GM23248 (cell line): ENCODE measurements around the gene CSNK2B. TPM values are rescaled to one million over a fixed set of nuclear protein-coding genes. Genes with fewer than 3 reads are reported as not detected.

Experiments used
- DNase-seq: peaks from one replicate; pipeline ENCODE4 v3.0.0-alpha.2; 2015
- H2AFZ ChIP-seq: fragments of 200-600 bp; sonication (generic); 2 replicates; pipeline ENCODE4 v1.6.1; 2016; ENCODE audit warnings: antibody characterized with exemption
- H3F3A ChIP-seq: fragments of 200-600 bp; sonication (generic); 2 replicates; pipeline ENCODE4 v1.6.1; 2016; ENCODE audit warnings: mild to moderate bottlenecking, antibody characterized with exemption, mixed run types; ENCODE audit not compliant: insufficient read depth
- H3K27ac ChIP-seq: fragments of 200-600 bp; sonication (generic); 2 replicates; pipeline ENCODE4 v1.5.1; 2016; ENCODE audit warnings: mild to moderate bottlenecking
- H3K27me3 ChIP-seq: fragments of 200-600 bp; sonication (generic); replicated peaks from 2 replicates; pipeline ENCODE4 v1.6.1; 2016; ENCODE audit warnings: mild to moderate bottlenecking; ENCODE audit not compliant: insufficient read depth
- H3K36me3 ChIP-seq: fragments of 200-600 bp; sonication (generic); 2 replicates; pipeline ENCODE4 v1.6.1; 2016; ENCODE audit warnings: low read depth, mild to moderate bottlenecking
- H3K4me1 ChIP-seq: fragments of 200-600 bp; sonication (generic); 2 replicates; pipeline ENCODE4 v1.6.1; 2016; ENCODE audit warnings: mild to moderate bottlenecking; ENCODE audit not compliant: insufficient read depth
- H3K4me2 ChIP-seq: fragments of 200-600 bp; sonication (generic); one replicate; pipeline ENCODE4 v1.6.1; 2016; ENCODE audit warnings: mild to moderate bottlenecking; ENCODE audit not compliant: unreplicated experiment
- H3K4me3 ChIP-seq: fragments of 200-600 bp; sonication (generic); 2 replicates; pipeline ENCODE4 v1.5.1; 2016; ENCODE audit warnings: mild to moderate bottlenecking
- H3K79me2 ChIP-seq: fragments of 200-600 bp; sonication (generic); 2 replicates; pipeline ENCODE4 v1.6.1; 2016; ENCODE audit warnings: mild to moderate bottlenecking; ENCODE audit not compliant: insufficient read depth
- H3K9ac ChIP-seq: fragments of 200-600 bp; sonication (generic); 2 replicates; pipeline ENCODE4 v1.6.1; 2016; ENCODE audit warnings: mild to moderate bottlenecking
- H3K9me2 ChIP-seq: fragments of 200-600 bp; sonication (generic); 2 replicates; pipeline ENCODE4 v1.6.1; 2016; ENCODE audit warnings: mixed run types, mild to moderate bottlenecking, moderate library complexity; ENCODE audit not compliant: insufficient read depth
- H3K9me3 ChIP-seq: fragments of 200-600 bp; sonication (generic); one replicate; pipeline ENCODE4 v1.6.1; 2017; ENCODE audit warnings: low read depth
- H4K20me1 ChIP-seq: fragments of 200-600 bp; sonication (generic); 2 replicates; pipeline ENCODE4 v1.6.0; 2016; ENCODE audit not compliant: insufficient read depth
- EZH2 ChIP-seq: fragments of 200-600 bp; sonication (generic); IDR thresholded peaks from 2 replicates; pipeline ENCODE4 v1.6.1; 2018; ENCODE audit warnings: antibody characterized with exemption, mild to moderate bottlenecking; ENCODE audit not compliant: insufficient read depth, poor library complexity, severe bottlenecking
- EZH2phosphoT487 ChIP-seq: fragments of 200-600 bp; sonication (generic); IDR thresholded peaks from 2 replicates; pipeline ENCODE4 v1.6.1; 2018; ENCODE audit warnings: antibody characterized with exemption, moderate library complexity, mild to moderate bottlenecking, low read depth; ENCODE audit not compliant: insufficient read depth
- WGBS, 2 experiments: methylation state at CpG; one replicate each; pipeline ENCODE4 v1.1.6; 2015 to 2017; ENCODE audit warnings: low lambda C conversion rate in 2 of 2, low coverage in 1 of 2; ENCODE audit errors: missing lambda C conversion rate in 2 of 2; 5-methylcytosine and 5-hydroxymethylcytosine counted together
- in situ Hi-C: fragments of 300-500 bp; cut with MboI; formaldehyde crosslinking; loops from 2 replicates; pipeline ENCODE4 v1.15.0; 2020
- polyA plus RNA-seq: library from polyadenylated mRNA; unstranded; fragments of >200 nt; fragmentation: Nextera tagmentation; extraction: Ambion mirVana; gene quantifications from 2 replicates; pipeline ENCODE4 v1.2.1, GENCODE V29; 2016
- total RNA-seq: library from RNA; depleted of rRNA; stranded (reverse); fragments of >200 nt; shearing (Covaris generic); gene quantifications from 2 replicates; pipeline ENCODE4 v1.2.3, GENCODE V29; 2014

Gene CSNK2B
- total and polyA plus RNA-seq, 2 experiments from 2014 or later = 224 to 256 TPM

- Histone ChIP-seq H3K9ac (no peak overlapping the region), H3K36me3 (no peaks in the 10 kb centered on the region), H3K9me2 (no peaks in the 10 kb centered on the region), H2AFZ (no peak overlapping the region), H3K79me2 (peaks cover 87% of the 10 kb centered on the region), H3K4me2 (no peak overlapping the region), H3K27me3 (no peaks in the 10 kb centered on the region), H3K9me3 (no peaks in the 10 kb centered on the region), H3K27ac (no peak overlapping the region), H4K20me1 (no peaks in the 10 kb centered on the region), H3K4me3 (no peak overlapping the region), H3K4me1 (peaks cover 29% of the 10 kb centered on the region), H3F3A (peaks cover 8% of the 10 kb centered on the region)
- DNase-seq = no peak
- 89 to 94% methylated on average over 8 of the region's 8 CpGs for WGBS, 2 experiments
- in situ Hi-C loops = no loop called here
- TF ChIP-seq EZH2phosphoT487 = no peak
- TF ChIP-seq EZH2 = no peak
These were observed 11.1 kb upstream of the CSNK2B start for GRCh38 chr6:31654574-31655348.

DNA sequence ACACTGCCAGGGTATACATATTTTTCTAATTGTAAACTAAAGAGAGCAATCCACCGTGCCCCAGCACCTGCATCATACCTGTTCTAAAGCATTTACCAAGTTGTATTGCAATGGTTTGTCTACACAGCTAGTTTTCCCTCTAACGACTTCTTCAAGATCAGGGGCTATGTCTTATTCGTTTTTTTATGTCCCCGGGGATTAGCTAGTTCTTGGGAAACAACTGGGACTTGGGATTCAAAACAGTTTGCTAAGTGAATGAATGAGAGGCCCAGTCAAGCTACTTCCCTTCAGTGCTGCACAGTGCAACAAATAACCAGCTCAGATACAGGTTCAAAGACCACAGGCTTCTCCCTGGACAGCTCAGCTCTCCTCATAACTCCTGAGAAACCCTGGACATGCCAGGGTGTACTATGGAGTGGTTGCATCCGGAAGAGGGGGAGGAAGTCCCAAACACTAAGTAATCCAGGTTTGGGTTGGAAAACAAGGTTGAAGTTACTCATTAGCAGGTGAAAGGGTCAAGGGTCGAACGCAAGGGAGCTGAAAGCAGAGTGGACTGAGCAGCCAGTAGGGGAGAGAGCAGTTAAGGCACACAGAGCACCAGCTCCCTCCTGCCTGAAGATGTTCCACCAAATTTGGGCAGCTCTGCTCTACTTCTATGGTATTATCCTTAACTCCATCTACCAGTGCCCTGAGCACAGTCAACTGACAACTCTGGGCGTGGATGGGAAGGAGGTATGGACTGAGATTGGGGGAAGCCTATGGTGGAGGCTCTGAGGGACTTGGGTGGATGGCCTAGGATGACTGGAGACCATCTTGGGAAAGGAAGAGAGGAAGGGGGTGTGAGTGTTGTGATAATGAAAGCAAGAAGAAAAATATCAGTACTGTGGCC, 10.3 kb upstream of the CSNK2B start, which contains the start of gene APOM:
TSS of gene APOM (plus strand) at position 546 of the 889 bp plus-strand sequence. CDS start at position 619, 73 bp downstream.
- TF ChIP-seq EZH2phosphoT487 (no peak), EZH2 (no peak)
- in situ Hi-C loops = no loop called here
- peaks cover 8% of the 10 kb centered on the region for H3F3A ChIP-seq
- H3K9ac ChIP-seq = no peak within 1 kb of the TSS
- H3K27me3 ChIP-seq = no peaks in the 10 kb centered on the region
- no peak within 1 kb of the TSS for H3K4me2 ChIP-seq
- no peaks in the 10 kb centered on the region for H3K9me3 ChIP-seq
- no peak for DNase-seq
- peaks cover 25% of the 10 kb centered on the region for H3K4me1 ChIP-seq
- no peaks in the 10 kb centered on the region for H3K36me3 ChIP-seq
- no peak within 1 kb of the TSS for H3K4me3 ChIP-seq
- H3K79me2 ChIP-seq = peaks cover 87% of the 10 kb centered on the region
- H2AFZ ChIP-seq = no peak within 1 kb of the TSS
- H3K27ac ChIP-seq = no peak within 1 kb of the TSS
- H3K9me2 ChIP-seq = no peaks in the 10 kb centered on the region
- WGBS, 2 experiments = 89 to 90% methylated on average over 8 of the region's 8 CpGs
- no peaks in the 10 kb centered on the region for H4K20me1 ChIP-seq

- no peak overlapping the region for H3K4me2 ChIP-seq
- no peaks in the 10 kb centered on the region for H4K20me1 ChIP-seq
- 0 out of 2 replicates have a peak overlapping the region, but pooled peaks have one; percentile 12 for H3K4me3 ChIP-seq
- no peak overlapping the region for H3K27ac ChIP-seq
- H2AFZ ChIP-seq = no peak overlapping the region
- H3K27me3 ChIP-seq = no peaks in the 10 kb centered on the region
- DNase-seq = peak; percentile 44
- peaks cover 92% of the 10 kb centered on the region for H3K79me2 ChIP-seq
- H3K9me3 ChIP-seq = no peaks in the 10 kb centered on the region
- TF ChIP-seq EZH2 = no peak
- no peak for TF ChIP-seq EZH2phosphoT487
- H3K4me1 ChIP-seq = peaks cover 21% of the 10 kb centered on the region
- WGBS, 2 experiments = 54 to 63% methylated on average over 6 of the region's 6 CpGs
- in situ Hi-C loops = no loop called here
- H3K9me2 ChIP-seq = no peaks in the 10 kb centered on the region
- H3K36me3 ChIP-seq = no peaks in the 10 kb centered on the region
- H3F3A ChIP-seq = peaks cover 20% of the 10 kb centered on the region
- no peak overlapping the region for H3K9ac ChIP-seq
These were observed 8.3 kb upstream of the CSNK2B start for GRCh38 chr6:31657406-31658157.
